Uterus (tissue), 2 donors: ENCODE measurements around the gene SLC25A18.

Experiments used
- POLR2A ChIP-seq, 2 donors: fragments of 450-650 bp; IDR thresholded peaks; one replicate each; pipeline ENCODE4 v1.6.1; 2016; ENCODE audit warnings: antibody characterized with exemption in 2 of 2, mild to moderate bottlenecking in 1 of 2, moderate library complexity in 1 of 2
- TF ChIP-seq, protein P1 (sequence below), 4 experiments: fragments of 200-600 bp in 2 of 4; fragments of 450-650 bp in 2 of 4; sonication (generic) in 2 of 4; IDR thresholded peaks; one replicate each; pipeline ENCODE4 v1.5.1; 2016 to 2019; ENCODE audit warnings: antibody characterized with exemption in 4 of 4, mild to moderate bottlenecking in 2 of 4, moderate library complexity in 1 of 4

DNA sequence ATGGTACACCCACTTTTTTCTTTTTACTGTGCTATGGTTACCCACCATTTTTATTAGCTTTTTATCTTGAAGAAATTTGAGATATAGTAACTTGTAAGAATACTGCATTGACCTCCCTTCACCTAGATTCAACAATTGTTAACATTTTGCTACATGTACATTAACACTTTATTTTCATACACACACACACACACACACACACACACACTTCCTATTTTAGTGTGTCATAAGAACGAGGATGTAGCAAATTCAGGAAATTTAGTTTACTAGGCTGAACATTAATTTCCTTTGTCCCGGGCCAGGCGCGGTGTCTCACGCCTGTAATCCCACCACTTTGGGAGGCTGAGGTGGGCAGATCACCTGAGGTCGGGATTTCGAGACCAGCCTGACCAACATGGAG, 66.3 kb downstream of the SLC25A18 start:
- TF ChIP-seq, protein P1, sequence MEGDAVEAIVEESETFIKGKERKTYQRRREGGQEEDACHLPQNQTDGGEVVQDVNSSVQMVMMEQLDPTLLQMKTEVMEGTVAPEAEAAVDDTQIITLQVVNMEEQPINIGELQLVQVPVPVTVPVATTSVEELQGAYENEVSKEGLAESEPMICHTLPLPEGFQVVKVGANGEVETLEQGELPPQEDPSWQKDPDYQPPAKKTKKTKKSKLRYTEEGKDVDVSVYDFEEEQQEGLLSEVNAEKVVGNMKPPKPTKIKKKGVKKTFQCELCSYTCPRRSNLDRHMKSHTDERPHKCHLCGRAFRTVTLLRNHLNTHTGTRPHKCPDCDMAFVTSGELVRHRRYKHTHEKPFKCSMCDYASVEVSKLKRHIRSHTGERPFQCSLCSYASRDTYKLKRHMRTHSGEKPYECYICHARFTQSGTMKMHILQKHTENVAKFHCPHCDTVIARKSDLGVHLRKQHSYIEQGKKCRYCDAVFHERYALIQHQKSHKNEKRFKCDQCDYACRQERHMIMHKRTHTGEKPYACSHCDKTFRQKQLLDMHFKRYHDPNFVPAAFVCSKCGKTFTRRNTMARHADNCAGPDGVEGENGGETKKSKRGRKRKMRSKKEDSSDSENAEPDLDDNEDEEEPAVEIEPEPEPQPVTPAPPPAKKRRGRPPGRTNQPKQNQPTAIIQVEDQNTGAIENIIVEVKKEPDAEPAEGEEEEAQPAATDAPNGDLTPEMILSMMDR (IDR thresholded peaks at IDR 0.05) = no peak
- TF ChIP-seq POLR2A (IDR thresholded peaks at IDR 0.05) = no peak
